ENCODE results near the gene ATF7IP.

ATF7IP gene

GRCh38 chr12:14408208-14408607 lies 42.7 kb downstream of the ATF7IP start:
- in situ Hi-C loops (cut with HindIII; ENCODE audit: low pct_unique_long_range_greater_than_20kb, low sequenced_read_pairs), result no loop called here
- peak in 1 of 2 experiments; percentile 11 for DNase-seq (ENCODE audit: low read depth in 1 of 2, low spot score in 1 of 2)
- TF ChIP-seq JUND (IDR thresholded peaks at IDR 0.05; ENCODE audit: low read depth), result no peak

- in situ Hi-C loops (cut with HindIII; ENCODE audit: low pct_unique_long_range_greater_than_20kb, low sequenced_read_pairs), result no loop called here
- no peak for DNase-seq (ENCODE audit: low read depth in 1 of 2, low spot score in 1 of 2)
- TF ChIP-seq JUND (IDR thresholded peaks at IDR 0.05; ENCODE audit: low read depth), result no peak
These were observed 44.7 kb downstream of the ATF7IP start for GRCh38 chr12:14410177-14410576.

DNA sequence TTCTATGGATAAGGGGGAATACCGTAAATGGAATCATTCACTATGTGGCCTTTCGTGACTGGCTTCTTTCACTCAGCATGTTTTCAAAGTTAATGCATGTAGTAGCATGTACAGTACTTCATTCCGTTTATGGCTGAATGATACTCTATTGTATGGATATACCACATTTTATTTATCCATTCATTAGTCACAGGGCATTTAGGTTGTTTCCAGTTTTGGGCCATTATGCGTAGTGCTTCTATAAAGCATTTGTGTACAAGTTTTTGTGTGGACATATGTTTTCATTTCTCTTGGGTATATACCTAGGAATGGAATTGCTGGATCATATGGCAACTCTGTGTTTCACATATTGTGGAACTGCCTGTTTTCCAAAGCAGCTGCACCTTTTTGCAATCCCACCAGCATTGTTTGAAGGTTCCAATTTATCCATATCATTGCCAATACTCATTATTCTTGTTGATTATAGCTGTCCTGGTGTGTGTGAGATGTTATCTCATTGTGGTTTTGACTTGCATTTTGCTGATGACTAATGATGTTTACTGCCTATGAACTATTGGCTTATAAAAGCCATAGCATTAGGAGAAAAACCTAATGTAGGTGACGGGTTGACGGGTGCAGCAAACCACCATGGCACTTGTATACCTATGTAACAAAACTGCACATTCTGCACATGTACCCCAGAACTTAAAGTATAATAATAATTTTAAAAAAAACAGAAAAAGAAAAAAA lies 45.5 kb downstream of the ATF7IP start:
- DNase-seq (ENCODE audit: low read depth in 1 of 2, low spot score in 1 of 2), result no peak
- no peak for TF ChIP-seq JUND (IDR thresholded peaks at IDR 0.05; ENCODE audit: low read depth)
- in situ Hi-C loops (cut with HindIII; ENCODE audit: low pct_unique_long_range_greater_than_20kb, low sequenced_read_pairs), result no loop called here

DNA sequence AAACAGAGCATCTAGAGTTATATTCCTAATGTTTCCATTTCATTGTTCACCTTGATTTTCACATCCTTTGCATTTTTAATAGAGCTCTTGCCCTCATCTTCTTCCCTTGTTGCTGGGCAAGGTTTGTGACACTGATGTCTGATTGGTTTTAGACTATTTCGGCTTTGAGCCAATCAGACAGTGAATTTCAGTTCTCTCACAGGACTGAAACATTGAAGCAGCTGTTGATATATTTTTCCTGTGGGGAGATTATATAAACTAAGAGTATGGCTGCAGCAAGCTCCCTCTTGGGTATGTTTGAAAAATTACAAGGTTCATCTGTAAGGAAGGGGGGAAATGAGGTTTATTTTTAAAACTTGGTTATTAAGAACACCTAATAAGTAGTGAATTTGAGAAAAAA lies 51.2 kb downstream of the ATF7IP start:
- no peak for TF ChIP-seq JUND (IDR thresholded peaks at IDR 0.05; ENCODE audit: low read depth)
- DNase-seq (ENCODE audit: low read depth in 1 of 2, low spot score in 1 of 2), result peak in 1 of 2 experiments; percentile 71
- in situ Hi-C loops (cut with HindIII; ENCODE audit: low pct_unique_long_range_greater_than_20kb, low sequenced_read_pairs), result no loop called here

DNA sequence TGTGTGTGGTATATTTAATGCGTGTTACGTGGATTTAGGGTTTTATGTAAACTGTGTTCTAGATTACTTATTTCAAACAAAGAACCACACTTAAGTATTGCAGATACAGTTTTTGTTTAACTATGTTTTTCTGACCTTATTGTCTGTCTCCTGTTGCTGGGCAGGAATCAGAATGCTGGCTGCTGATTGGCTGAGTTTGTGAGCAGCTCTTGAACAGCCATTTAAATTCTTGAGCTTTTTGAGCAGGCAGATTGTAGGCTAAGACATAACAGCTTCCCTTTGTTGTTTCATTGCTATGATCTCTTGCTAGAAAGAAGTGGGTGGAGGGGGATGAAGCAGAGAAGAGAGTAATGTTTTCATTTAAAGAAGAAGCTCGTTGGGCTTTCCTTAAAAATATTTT lies 52.2 kb downstream of the ATF7IP start:
- TF ChIP-seq JUND (IDR thresholded peaks at IDR 0.05; ENCODE audit: low read depth), result no peak
- DNase-seq (ENCODE audit: low read depth in 1 of 2, low spot score in 1 of 2), result peak in 1 of 2 experiments; percentile 73
- in situ Hi-C loops (cut with HindIII; ENCODE audit: low pct_unique_long_range_greater_than_20kb, low sequenced_read_pairs), result no loop called here

- peak; percentile 0 to 23 for DNase-seq (ENCODE audit: low read depth in 1 of 2, low spot score in 1 of 2)
- in situ Hi-C loops (cut with HindIII; ENCODE audit: low pct_unique_long_range_greater_than_20kb, low sequenced_read_pairs), result no loop called here
- TF ChIP-seq JUND (IDR thresholded peaks at IDR 0.05; ENCODE audit: low read depth), result no peak
These were observed 53.0 kb downstream of the ATF7IP start for GRCh38 chr12:14418451-14418890.

- in situ Hi-C loops (cut with HindIII; ENCODE audit: low pct_unique_long_range_greater_than_20kb, low sequenced_read_pairs), result no loop called here
- no peak for TF ChIP-seq JUND (IDR thresholded peaks at IDR 0.05; ENCODE audit: low read depth)
- DNase-seq (ENCODE audit: low read depth in 1 of 2, low spot score in 1 of 2), result no peak
These were observed 57.2 kb downstream of the ATF7IP start for GRCh38 chr12:14422516-14423230.

DNA sequence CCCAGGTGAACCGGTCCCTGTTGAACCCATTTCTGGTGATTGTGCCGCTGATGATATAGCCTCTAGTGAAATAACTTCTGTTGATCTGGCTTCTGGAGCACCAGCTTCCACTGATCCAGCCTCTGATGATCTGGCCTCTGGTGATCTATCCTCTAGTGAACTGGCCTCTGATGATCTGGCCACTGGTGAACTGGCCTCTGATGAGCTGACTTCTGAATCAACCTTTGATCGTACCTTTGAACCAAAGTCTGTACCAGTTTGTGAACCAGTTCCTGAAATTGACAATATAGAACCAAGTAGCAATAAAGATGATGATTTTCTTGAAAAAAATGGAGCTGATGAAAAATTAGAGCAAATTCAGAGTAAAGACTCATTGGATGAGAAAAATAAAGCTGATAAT lies 59.1 kb downstream of the ATF7IP start:
- DNase-seq (ENCODE audit: low read depth in 1 of 2, low spot score in 1 of 2), result no peak
- in situ Hi-C loops (cut with HindIII; ENCODE audit: low pct_unique_long_range_greater_than_20kb, low sequenced_read_pairs), result no loop called here
- no peak for TF ChIP-seq JUND (IDR thresholded peaks at IDR 0.05; ENCODE audit: low read depth)

- no peak for TF ChIP-seq JUND (IDR thresholded peaks at IDR 0.05; ENCODE audit: low read depth)
- DNase-seq (ENCODE audit: low read depth in 1 of 2, low spot score in 1 of 2), result no peak
- in situ Hi-C loops (cut with HindIII; ENCODE audit: low pct_unique_long_range_greater_than_20kb, low sequenced_read_pairs), result no loop called here
These were observed 61.3 kb downstream of the ATF7IP start for GRCh38 chr12:14426792-14427191.

- in situ Hi-C loops (cut with HindIII; ENCODE audit: low pct_unique_long_range_greater_than_20kb, low sequenced_read_pairs), result no loop called here
- TF ChIP-seq JUND (IDR thresholded peaks at IDR 0.05; ENCODE audit: low read depth), result no peak
- no peak for DNase-seq (ENCODE audit: low read depth in 1 of 2, low spot score in 1 of 2)
These were observed 62.4 kb downstream of the ATF7IP start for GRCh38 chr12:14427929-14428328.

DNA sequence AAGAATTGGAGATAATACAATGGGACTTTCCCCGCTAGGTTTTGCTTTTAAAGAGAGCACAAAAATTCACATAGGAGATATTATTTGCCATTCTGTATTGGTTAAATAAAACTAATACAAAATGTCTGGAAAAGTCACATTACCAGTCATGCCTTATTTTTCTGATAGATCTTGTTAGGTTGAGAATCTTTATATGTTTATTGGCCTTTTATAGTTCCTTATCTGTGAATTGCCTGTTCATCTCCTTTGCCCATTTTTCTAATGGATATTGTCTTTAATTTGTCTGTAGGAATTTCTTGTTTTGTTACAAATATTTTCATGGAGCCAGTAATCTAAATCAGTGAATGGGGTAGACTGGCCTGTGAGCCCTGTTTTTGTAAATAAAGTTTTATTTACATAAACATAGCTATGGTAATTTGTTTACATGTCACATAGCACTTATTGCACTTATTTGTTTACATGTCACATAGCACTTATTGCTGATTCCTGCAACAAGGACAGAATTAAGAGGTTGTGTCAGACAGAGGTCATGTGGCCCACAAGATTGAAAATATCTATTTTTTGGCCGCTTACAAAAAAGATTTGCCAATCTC lies 65.0 kb downstream of the ATF7IP start:
- no peak for DNase-seq (ENCODE audit: low read depth in 1 of 2, low spot score in 1 of 2)
- no peak for TF ChIP-seq JUND (IDR thresholded peaks at IDR 0.05; ENCODE audit: low read depth)
- in situ Hi-C loops (cut with HindIII; ENCODE audit: low pct_unique_long_range_greater_than_20kb, low sequenced_read_pairs), result no loop called here

GRCh38 chr12:14431975-14432374 lies 66.5 kb downstream of the ATF7IP start:
- in situ Hi-C loops (cut with HindIII; ENCODE audit: low pct_unique_long_range_greater_than_20kb, low sequenced_read_pairs), result no loop called here
- TF ChIP-seq JUND (IDR thresholded peaks at IDR 0.05; ENCODE audit: low read depth), result no peak
- no peak for DNase-seq (ENCODE audit: low read depth in 1 of 2, low spot score in 1 of 2)

GRCh38 chr12:14435627-14436026 lies 70.1 kb downstream of the ATF7IP start:
- in situ Hi-C loops (cut with HindIII; ENCODE audit: low pct_unique_long_range_greater_than_20kb, low sequenced_read_pairs), result no loop called here
- no peak for TF ChIP-seq JUND (IDR thresholded peaks at IDR 0.05; ENCODE audit: low read depth)
- no peak for DNase-seq (ENCODE audit: low read depth in 1 of 2, low spot score in 1 of 2)

Measured in T47D (cell line).